Activated CD4-positive, alpha-beta T cell treated with anti-CD3 and anti-CD28 coated beads for 1 hour (primary cell): Measurements from ENCODE around the gene TMEM131.
"Not testable (repeated sequence)": the region's sequence is repeated elsewhere in the genome, so short reads cannot be mapped to it uniquely, and the experiment has no call there.

Source experiments
- DNase-seq: peaks from one replicate; pipeline ENCODE4 v3.0.0-alpha.2; 2020

TMEM131 gene

GRCh38 chr2:97717613-97717995, 278.1 kb downstream of the TMEM131 start:
- no peak for DNase-seq

GRCh38 chr2:97716695-97717612, 278.8 kb downstream of the TMEM131 start:
- no peak for DNase-seq

- DNase-seq = no peak
These were observed 279.6 kb downstream of the TMEM131 start for GRCh38 chr2:97715951-97716694.

GRCh38 chr2:97714950-97715652, 280.6 kb downstream of the TMEM131 start:
- DNase-seq = no peak

GRCh38 chr2:97714084-97714949, 281.4 kb downstream of the TMEM131 start:
- DNase-seq = no peak

DNA sequence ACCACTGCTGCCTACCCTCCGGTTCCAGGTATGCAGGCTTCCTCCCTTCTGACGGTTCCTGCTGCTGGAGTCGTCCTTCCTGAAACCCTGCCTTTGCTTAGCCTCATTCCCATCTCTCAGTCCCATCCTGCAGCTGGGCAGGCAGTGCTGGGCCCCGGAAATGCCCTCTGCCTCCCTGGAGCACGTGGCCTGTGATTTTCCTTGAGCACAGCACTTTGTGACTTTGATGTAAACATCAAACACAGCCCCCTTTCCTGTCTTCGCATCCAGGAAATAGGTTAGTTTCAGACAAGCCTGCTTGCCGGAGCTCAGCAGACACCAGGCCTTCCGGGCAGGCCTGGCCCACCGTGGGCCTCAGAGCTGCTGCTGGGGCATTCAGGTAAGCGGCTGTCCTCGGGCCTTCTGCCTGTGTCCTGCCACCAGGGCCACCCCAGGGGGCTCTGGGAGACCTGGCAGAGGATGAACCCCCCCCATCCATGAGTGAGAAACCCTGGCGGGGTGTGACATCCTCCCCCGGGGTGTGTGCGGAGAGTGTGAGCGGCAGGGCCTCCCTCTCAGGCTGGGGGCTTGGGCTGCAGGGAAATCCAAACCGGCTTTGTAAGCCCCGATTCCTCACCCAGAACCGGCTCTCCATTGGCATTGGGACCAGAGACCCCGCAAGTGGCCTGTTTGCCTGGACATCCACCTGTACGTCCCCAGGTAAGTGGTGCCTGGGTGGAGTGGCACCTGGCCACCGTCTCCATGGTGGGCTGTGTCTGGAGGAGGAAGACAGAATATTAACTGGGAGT, 282.3 kb downstream of the TMEM131 start, which contains the start of gene ZAP70:
Gene ZAP70 (plus strand): TSS at position 281 of the 788 bp plus-strand sequence. CDS start 10,461 bp downstream, outside the sequence.
- peak; percentile 45 for DNase-seq

GRCh38 chr2:97712693-97713295, 283.0 kb downstream of the TMEM131 start:
- peak; percentile 52 for DNase-seq

GRCh38 chr2:97712175-97712574, 283.6 kb downstream of the TMEM131 start:
- DNase-seq = not testable (repeated sequence)

GRCh38 chr2:97711394-97711711, 284.4 kb downstream of the TMEM131 start:
- no peak for DNase-seq

DNA sequence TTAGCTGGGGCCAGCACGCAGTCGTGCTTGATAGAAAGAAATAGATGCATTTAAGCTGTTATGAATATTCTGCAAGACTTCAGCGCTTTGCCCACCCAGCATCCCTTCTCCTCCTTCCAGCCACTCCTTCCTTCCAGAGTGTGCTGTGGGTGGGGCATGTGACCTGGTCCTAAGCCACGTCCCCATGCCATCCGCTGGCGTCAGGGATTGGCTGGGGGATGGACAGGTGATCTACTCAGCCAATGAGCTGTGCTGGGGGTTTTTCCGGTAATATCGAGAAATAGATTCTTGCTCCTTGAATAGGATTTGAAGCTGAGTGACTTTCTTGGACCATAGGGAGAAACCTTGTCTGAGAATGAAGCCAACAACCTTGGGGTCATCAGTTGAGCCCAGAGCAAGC, 287.1 kb downstream of the TMEM131 start:
- no peak for DNase-seq

DNA sequence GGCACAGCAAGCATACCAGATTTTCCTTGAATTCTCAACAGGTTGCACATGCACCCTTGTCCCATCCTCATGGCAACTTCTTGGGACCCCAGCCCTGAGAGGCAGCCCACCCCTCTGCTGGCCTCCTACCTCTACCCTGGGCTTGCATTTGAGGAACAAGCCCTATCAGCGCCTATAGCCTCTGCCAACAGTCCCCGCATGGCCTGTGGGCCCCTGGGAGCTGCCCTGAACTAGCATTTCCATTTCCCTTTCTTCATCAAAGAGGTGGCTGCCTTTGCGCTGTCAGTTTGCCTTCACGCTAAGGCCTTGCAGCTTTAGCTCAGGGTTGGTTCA, 287.7 kb downstream of the TMEM131 start:
- DNase-seq = no peak

DNA sequence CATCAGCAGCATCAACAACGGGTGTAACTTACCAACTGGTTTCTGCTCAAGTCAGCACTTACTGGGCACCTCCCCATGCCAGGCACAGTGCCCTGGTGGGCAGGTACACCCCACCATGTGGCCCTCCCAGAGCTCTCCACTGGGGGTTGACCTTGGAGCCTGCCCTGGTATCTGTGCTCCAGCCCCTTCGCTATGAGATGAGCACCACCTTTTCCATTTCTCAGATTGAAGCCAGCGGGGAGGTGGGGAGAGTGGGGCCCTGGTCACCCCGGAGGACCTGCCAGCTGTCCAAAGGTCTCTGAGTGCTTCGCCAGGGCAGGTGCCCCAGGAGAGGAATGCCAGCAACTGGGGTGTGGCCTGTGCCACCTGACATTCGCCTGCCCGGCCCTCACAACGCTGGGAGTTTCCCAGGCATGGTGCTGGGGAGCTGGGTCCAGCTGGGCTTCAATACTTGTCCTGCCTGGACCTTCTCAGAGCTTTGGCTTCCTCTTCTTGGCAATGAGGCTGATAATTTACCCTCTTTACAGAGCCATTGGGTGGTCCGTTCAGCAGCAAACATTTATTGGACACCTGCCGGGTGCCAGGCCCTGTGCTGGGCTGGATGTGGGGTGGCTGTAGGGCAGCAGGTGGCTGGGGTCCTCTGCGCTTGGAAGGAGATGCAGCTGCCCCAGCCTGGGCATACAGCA, 288.2 kb downstream of the TMEM131 start:
- no peak for DNase-seq

- DNase-seq = no peak
These were observed 288.9 kb downstream of the TMEM131 start for GRCh38 chr2:97706708-97707345.
